Hepatocyte (in vitro differentiated cells): Measurements from ENCODE around the gene HYAL1. TPM values are rescaled to one million over a fixed set of nuclear protein-coding genes. Genes with fewer than 3 reads are reported as not detected.
A peak's percentile ranks its signal among the peaks of the same experiment; 100 is the strongest.

Source experiments
- DNase-seq: peaks from one replicate; pipeline ENCODE4 v3.0.0-alpha.2; 2016; ENCODE audit warnings: low spot score
- H2AFZ ChIP-seq: fragments of 200-600 bp; sonication (generic); 2 replicates; pipeline ENCODE4 v1.6.0; 2016; ENCODE audit warnings: antibody characterized with exemption, mild to moderate bottlenecking
- H3K27ac ChIP-seq: fragments of 200-600 bp; sonication (generic); 2 replicates; pipeline ENCODE4 v1.5.1; 2016; ENCODE audit warnings: mild to moderate bottlenecking
- H3K27me3 ChIP-seq: fragments of 200-600 bp; sonication (generic); 2 replicates; pipeline ENCODE4 v1.6.1; 2016
- H3K36me3 ChIP-seq: fragments of 200-600 bp; sonication (generic); replicated peaks from 2 replicates; pipeline ENCODE4 v1.5.1; 2016; ENCODE audit warnings: low read depth; ENCODE audit not compliant: insufficient read depth
- H3K4me1 ChIP-seq: fragments of 200-600 bp; sonication (generic); 2 replicates; pipeline ENCODE4 v1.5.1; 2016; ENCODE audit warnings: mild to moderate bottlenecking, moderate library complexity; ENCODE audit not compliant: insufficient read depth
- H3K4me2 ChIP-seq: fragments of 200-600 bp; sonication (generic); 2 replicates; pipeline ENCODE4 v1.6.0; 2016
- H3K4me3 ChIP-seq: fragments of 200-600 bp; sonication (generic); 2 replicates; pipeline ENCODE4 v1.5.1; 2016; ENCODE audit warnings: mild to moderate bottlenecking
- H3K79me2 ChIP-seq: fragments of 200-600 bp; sonication (generic); 2 replicates; pipeline ENCODE4 v1.6.0; 2017; ENCODE audit warnings: mild to moderate bottlenecking
- H3K9me2 ChIP-seq: fragments of 200-600 bp; sonication (generic); replicated peaks from 2 replicates; pipeline ENCODE4 v1.6.0; 2017; ENCODE audit warnings: mild to moderate bottlenecking; ENCODE audit not compliant: insufficient read depth
- H3K9me3 ChIP-seq: fragments of 200-600 bp; sonication (generic); 2 replicates; pipeline ENCODE4 v1.5.1; 2016; ENCODE audit warnings: low read depth, mild to moderate bottlenecking
- H4K20me1 ChIP-seq: fragments of 200-600 bp; sonication (generic); 2 replicates; pipeline ENCODE4 v1.6.0; 2016; ENCODE audit warnings: mild to moderate bottlenecking; ENCODE audit not compliant: insufficient read depth, poor library complexity, severe bottlenecking
- EZH2 ChIP-seq: fragments of 200-600 bp; sonication (generic); IDR thresholded peaks from 2 replicates; pipeline ENCODE4 v1.6.1; 2016; ENCODE audit warnings: antibody characterized with exemption, mild to moderate bottlenecking, borderline replicate concordance
- EZH2phosphoT487 ChIP-seq: fragments of 200-600 bp; sonication (generic); IDR thresholded peaks from one replicate; pipeline ENCODE4 v1.6.1; 2018; ENCODE audit warnings: antibody characterized with exemption, mild to moderate bottlenecking, low read depth, moderate library complexity; ENCODE audit not compliant: unreplicated experiment, severe bottlenecking
- WGBS: methylation state at CpG from one replicate; pipeline ENCODE4 v1.1.6; 2016; ENCODE audit warnings: low lambda C conversion rate; ENCODE audit errors: missing lambda C conversion rate; 5-methylcytosine and 5-hydroxymethylcytosine counted together
- polyA plus RNA-seq: library from polyadenylated mRNA; unstranded; fragments of >200 nt; fragmentation: Nextera tagmentation; extraction: Ambion mirVana; gene quantifications from 2 replicates; pipeline ENCODE4 v1.2.1, GENCODE V29; 2016
- total RNA-seq: library from RNA; depleted of rRNA; stranded (reverse); fragments of >200 nt; gene quantifications from 2 replicates; pipeline ENCODE4 v1.2.3, GENCODE V29; 2014
- TF ChIP-seq, protein P1 (sequence below): fragments of 200-600 bp; sonication (generic); IDR thresholded peaks from 2 replicates; pipeline ENCODE4 v1.5.1; 2016; ENCODE audit warnings: antibody characterized with exemption, mild to moderate bottlenecking; ENCODE audit not compliant: poor library complexity

The HYAL1 gene
- total and polyA plus RNA-seq, 2 experiments from 2014 or later, result 11.8 to 22.3 TPM

- H2AFZ ChIP-seq, result peak within 1 kb of the TSS; percentile 84
- no peak for DNase-seq
- 44% methylated on average over 31 of the region's 31 CpGs for WGBS
- H3K9me2 ChIP-seq, result no peaks in the 10 kb centered on the region
- no peaks in the 10 kb centered on the region for H3K9me3 ChIP-seq
- H3K36me3 ChIP-seq, result no peaks in the 10 kb centered on the region
- peaks cover 3% of the 10 kb centered on the region for H4K20me1 ChIP-seq
- peak within 1 kb of the TSS; percentile 100 for H3K27ac ChIP-seq
- H3K4me3 ChIP-seq, result peak within 1 kb of the TSS; percentile 88
- TF ChIP-seq, protein P1, sequence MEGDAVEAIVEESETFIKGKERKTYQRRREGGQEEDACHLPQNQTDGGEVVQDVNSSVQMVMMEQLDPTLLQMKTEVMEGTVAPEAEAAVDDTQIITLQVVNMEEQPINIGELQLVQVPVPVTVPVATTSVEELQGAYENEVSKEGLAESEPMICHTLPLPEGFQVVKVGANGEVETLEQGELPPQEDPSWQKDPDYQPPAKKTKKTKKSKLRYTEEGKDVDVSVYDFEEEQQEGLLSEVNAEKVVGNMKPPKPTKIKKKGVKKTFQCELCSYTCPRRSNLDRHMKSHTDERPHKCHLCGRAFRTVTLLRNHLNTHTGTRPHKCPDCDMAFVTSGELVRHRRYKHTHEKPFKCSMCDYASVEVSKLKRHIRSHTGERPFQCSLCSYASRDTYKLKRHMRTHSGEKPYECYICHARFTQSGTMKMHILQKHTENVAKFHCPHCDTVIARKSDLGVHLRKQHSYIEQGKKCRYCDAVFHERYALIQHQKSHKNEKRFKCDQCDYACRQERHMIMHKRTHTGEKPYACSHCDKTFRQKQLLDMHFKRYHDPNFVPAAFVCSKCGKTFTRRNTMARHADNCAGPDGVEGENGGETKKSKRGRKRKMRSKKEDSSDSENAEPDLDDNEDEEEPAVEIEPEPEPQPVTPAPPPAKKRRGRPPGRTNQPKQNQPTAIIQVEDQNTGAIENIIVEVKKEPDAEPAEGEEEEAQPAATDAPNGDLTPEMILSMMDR, result no peak
- TF ChIP-seq EZH2 (no peak), EZH2phosphoT487 (no peak)
- peaks cover 51% of the 10 kb centered on the region for H3K4me1 ChIP-seq
- peak within 1 kb of the TSS; percentile 97 for H3K4me2 ChIP-seq
- H3K79me2 ChIP-seq, result peaks cover 48% of the 10 kb centered on the region
- H3K27me3 ChIP-seq, result no peaks in the 10 kb centered on the region
Observed at GRCh38 chr3:50322386-50323091, 19.2 kb upstream of the HYAL1 start, which contains the start of gene HYAL2. TSS of gene HYAL2 (minus strand) at chr3:50322745. CDS start at chr3:50320489, 2,256 bp downstream.

DNA sequence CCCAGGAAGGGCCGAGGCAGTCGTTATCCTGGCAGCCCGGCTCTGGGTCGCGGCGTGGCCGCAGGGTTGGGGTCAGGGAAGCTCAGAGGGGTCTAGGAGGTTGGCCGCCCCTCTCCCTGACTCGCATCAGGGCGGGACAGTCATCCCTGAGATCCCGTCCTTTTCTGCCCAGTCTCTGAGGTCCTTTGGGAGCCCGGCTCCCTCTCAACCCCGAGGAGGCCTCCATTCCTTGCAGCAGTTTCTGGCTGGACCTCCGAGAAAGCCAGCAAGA is 18.7 kb upstream of the HYAL1 start:
- H2AFZ ChIP-seq, result peak overlapping the region; percentile 84
- peak overlapping the region; percentile 88 for H3K4me3 ChIP-seq
- H3K4me1 ChIP-seq, result peaks cover 51% of the 10 kb centered on the region
- no peaks in the 10 kb centered on the region for H3K9me2 ChIP-seq
- WGBS, result 10% methylated on average over 14 of the region's 14 CpGs
- H3K4me2 ChIP-seq, result peak overlapping the region; percentile 97
- H3K9me3 ChIP-seq, result no peaks in the 10 kb centered on the region
- no peaks in the 10 kb centered on the region for H3K27me3 ChIP-seq
- peak overlapping the region; percentile 100 for H3K27ac ChIP-seq
- H3K36me3 ChIP-seq, result no peaks in the 10 kb centered on the region
- peaks cover 5% of the 10 kb centered on the region for H4K20me1 ChIP-seq
- TF ChIP-seq, protein P1, result no peak
- TF ChIP-seq EZH2phosphoT487, result no peak
- no peak for TF ChIP-seq EZH2
- DNase-seq, result no peak
- peaks cover 44% of the 10 kb centered on the region for H3K79me2 ChIP-seq

DNA sequence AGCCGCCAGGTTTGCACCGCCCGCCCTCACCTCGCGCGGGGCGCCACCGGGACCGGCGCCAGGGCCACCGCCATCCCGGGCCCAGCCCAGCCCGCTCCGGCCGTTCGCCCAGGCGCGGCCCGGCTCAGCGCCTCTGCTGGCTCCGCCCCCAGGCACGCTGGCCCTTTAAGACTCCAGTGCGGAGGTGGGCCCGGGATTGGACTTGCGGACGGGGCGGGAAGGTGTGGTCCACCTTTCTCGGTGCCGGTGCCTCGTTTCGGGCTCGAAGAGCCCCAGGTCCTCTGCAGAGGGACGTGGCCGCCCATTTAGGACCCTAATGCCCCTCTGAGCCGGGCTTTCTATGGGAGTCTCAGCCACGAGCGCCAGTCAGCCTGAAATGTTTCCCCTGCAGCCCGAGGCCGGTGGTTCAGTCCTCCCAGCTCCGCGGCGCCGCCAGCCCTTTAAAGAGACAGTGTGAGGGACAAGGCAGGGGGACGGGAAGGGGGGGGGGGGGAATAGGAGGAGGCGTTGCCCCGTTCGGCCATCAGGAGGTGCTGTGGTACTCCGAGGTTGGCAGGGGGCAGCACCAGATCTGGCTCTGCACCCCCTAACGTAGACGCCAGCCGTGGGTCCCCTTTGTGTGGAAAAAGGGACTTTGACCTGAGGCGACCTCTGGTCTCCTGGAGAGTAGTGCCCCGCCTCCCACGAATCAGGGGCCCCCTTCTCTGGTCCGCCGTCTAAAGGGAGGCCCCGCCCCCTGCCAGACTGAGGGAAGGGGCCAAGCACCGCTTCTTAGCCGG is 18.2 kb upstream of the HYAL1 start:
- H3K4me1 ChIP-seq, result peaks cover 52% of the 10 kb centered on the region
- TF ChIP-seq EZH2phosphoT487 (no peak), EZH2 (no peak)
- TF ChIP-seq, protein P1, result peak; percentile 67
- H3K4me2 ChIP-seq, result peak overlapping the region; percentile 97
- peak overlapping the region; percentile 100 for H3K27ac ChIP-seq
- H3K27me3 ChIP-seq, result no peaks in the 10 kb centered on the region
- no peaks in the 10 kb centered on the region for H3K9me3 ChIP-seq
- peak overlapping the region; percentile 88 for H3K4me3 ChIP-seq
- no peaks in the 10 kb centered on the region for H3K9me2 ChIP-seq
- peaks cover 4% of the 10 kb centered on the region for H4K20me1 ChIP-seq
- no peaks in the 10 kb centered on the region for H3K36me3 ChIP-seq
- 0% methylated on average over 15 of the region's 59 CpGs for WGBS
- peak overlapping the region; percentile 84 for H2AFZ ChIP-seq
- H3K79me2 ChIP-seq, result peaks cover 39% of the 10 kb centered on the region
- peak; percentile 97 for DNase-seq
